ENCODE measurements around the gene HSPA1B. TPM values are rescaled to one million over a fixed set of nuclear protein-coding genes. Genes with fewer than 3 reads are reported as not detected.
"Not testable (repeated sequence)": the region's sequence is repeated elsewhere in the genome, so short reads cannot be mapped to it uniquely, and the experiment has no call there.

The HSPA1B gene
- total and polyA plus RNA-seq, 2 donors = 46.8 to 110 TPM

DNA sequence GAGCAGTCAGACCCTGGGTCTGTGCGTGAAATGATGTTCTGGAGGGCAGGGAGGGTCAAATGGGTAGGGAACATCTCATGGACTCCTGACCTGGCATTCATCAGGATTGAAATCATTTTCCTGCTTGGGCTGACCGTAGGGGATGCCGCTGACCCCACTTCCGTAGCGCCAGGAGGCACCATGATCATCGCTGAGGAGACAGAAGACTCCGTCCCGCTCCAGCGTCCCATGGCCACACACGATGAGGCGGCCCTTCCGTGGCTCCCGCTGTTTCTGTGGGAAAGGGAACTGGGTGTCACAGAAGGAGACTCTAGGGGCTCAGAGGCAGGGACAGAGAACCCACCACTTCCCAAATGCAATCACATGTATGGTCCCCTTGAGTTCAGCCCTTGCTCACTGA lies 32.8 kb downstream of the HSPA1B start:
- Histone ChIP-seq H3K9me3 (ENCODE audit: control insufficient read depth in 2 of 2, insufficient read depth in 1 of 2, low read length in 1 of 2) (no peaks in the 10 kb centered on the region), H3K36me3 (ENCODE audit: control insufficient read depth in 2 of 2, insufficient read depth in 2 of 2, low read length in 1 of 2) (peaks cover 25 to 27% of the 10 kb centered on the region in 2 donors), H3K27me3 (ENCODE audit: control insufficient read depth in 2 of 2, insufficient read depth in 1 of 2, low read length in 1 of 2) (no peaks in the 10 kb centered on the region), H3K27ac (ENCODE audit: low read depth in 1 of 2, low read length in 1 of 2) (no peak overlapping the region), H3K4me1 (ENCODE audit: control insufficient read depth in 2 of 2, insufficient read depth in 2 of 2, low read length in 2 of 2) (peaks cover 12 to 32% of the 10 kb centered on the region in 2 donors), H3K4me3 (ENCODE audit: low read length in 2 of 2) (no peak overlapping the region)
- 98% methylated on average over 13 of the region's 13 CpGs for WGBS
- DNase-seq (ENCODE audit: low read depth in 6 of 9, low spot score in 9 of 9) = no peak

DNA sequence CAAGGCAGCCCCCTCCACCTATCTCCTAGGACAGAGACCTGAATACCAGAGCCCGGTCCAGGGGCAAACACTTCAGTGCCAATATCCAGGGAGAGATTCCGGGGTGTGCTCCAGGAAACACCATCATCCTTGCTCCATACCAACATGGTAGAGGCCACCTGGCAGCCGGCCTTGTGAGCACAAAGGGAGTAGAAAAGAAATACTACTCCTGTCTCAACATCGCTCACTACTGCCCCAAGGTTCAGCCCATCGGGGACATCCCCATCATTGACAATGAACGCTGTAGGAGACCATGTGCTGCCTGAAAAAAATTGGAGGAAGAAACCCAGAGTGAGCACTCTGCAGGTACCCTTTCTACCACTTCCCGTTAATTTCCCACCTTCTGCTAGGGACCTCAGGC lies 33.6 kb downstream of the HSPA1B start:
- no peak overlapping the region for H3K4me3 ChIP-seq (ENCODE audit: low read length in 2 of 2)
- WGBS = 94% methylated on average over 7 of the region's 7 CpGs
- H3K4me1 ChIP-seq (ENCODE audit: control insufficient read depth in 2 of 2, insufficient read depth in 2 of 2, low read length in 2 of 2) = peaks cover 12 to 33% of the 10 kb centered on the region in 2 donors
- peaks cover 0 to 3% of the 10 kb centered on the region in 2 donors for H3K9me3 ChIP-seq (ENCODE audit: control insufficient read depth in 2 of 2, insufficient read depth in 1 of 2, low read length in 1 of 2)
- no peaks in the 10 kb centered on the region for H3K27me3 ChIP-seq (ENCODE audit: control insufficient read depth in 2 of 2, insufficient read depth in 1 of 2, low read length in 1 of 2)
- peaks cover 25 to 27% of the 10 kb centered on the region in 2 donors for H3K36me3 ChIP-seq (ENCODE audit: control insufficient read depth in 2 of 2, insufficient read depth in 2 of 2, low read length in 1 of 2)
- no peak overlapping the region for H3K27ac ChIP-seq (ENCODE audit: low read depth in 1 of 2, low read length in 1 of 2)
- no peak for DNase-seq (ENCODE audit: low read depth in 6 of 9, low spot score in 9 of 9)

DNA sequence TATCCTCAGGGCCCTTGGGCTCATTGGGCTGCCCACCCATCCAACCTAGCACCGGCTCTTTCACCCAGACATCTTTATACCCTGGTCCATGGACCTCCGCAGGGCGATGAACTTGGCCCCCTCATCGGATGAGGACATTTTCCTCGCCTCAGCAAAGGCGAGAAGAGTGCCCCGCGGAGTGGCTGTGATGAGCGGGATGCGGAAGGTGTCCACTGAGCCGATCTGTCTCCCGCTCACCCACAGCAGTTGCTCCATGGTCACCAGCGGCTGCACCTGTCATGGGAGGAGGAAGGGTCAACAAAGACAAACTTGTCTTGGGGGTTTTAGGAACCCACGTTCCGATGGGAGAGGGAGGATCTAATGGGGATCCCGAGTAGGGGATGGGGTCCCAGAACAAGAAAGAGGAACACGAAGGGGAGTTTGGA lies 34.4 kb downstream of the HSPA1B start:
- H3K27me3 ChIP-seq (ENCODE audit: control insufficient read depth in 2 of 2, insufficient read depth in 1 of 2, low read length in 1 of 2) = no peaks in the 10 kb centered on the region
- H3K27ac ChIP-seq (ENCODE audit: low read depth in 1 of 2, low read length in 1 of 2) = no peak overlapping the region
- H3K4me3 ChIP-seq (ENCODE audit: low read length in 2 of 2) = peak overlapping the region; percentile 64 to 72
- peaks cover 25 to 27% of the 10 kb centered on the region in 2 donors for H3K36me3 ChIP-seq (ENCODE audit: control insufficient read depth in 2 of 2, insufficient read depth in 2 of 2, low read length in 1 of 2)
- H3K9me3 ChIP-seq (ENCODE audit: control insufficient read depth in 2 of 2, insufficient read depth in 1 of 2, low read length in 1 of 2) = peaks cover 0 to 3% of the 10 kb centered on the region in 2 donors
- 58% methylated on average over 17 of the region's 17 CpGs for WGBS
- peaks cover 12 to 33% of the 10 kb centered on the region in 2 donors for H3K4me1 ChIP-seq (ENCODE audit: control insufficient read depth in 2 of 2, insufficient read depth in 2 of 2, low read length in 2 of 2)
- DNase-seq (ENCODE audit: low read depth in 6 of 9, low spot score in 9 of 9) = no peak

DNA sequence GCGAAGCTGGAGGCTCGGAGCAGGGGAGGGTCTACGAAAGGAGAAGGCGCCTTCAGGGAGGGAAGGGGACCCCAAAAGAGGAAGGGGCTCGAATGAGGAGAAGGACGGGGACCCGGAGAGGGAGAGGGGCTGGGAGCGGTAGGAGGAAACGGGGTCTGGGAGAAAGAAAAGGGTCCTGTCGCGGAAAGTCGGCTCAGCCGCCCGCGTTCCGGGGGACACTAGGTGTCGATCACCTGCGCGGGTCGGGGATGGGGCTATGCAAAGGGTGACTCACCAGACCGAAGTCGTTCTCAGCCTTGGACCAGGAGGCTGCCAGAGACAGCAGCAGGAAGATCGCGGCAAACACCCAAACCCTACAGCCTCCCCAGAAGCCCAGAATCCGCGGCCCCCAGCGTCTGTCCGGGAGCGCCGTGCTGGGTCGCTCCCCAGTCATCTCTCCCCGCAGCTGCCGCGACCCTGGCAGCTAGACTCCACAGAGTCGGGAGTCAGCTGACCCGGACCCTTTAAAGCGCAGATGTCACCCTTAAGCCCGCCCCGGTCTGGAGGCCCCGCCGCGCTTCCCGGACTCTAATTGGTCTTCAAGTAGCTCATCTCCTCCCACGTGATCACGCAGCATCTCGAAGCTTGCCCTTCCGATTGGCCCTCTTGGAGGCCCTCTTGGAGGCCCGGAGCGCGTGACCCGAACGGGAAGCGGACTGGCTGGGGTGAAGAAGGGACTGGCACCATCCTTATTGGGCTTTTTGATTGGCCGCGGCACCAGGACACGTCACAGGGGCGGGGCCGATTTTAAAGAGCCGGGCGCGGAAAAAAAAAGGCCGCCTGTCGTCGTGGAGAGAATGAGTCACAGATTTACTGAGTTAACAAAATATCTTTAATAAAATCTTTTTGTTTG lies 35.1 kb downstream of the HSPA1B start, which contains the start of gene NEU1:
Gene NEU1, minus strand, starts transcription at position 478 of the 892 bp plus-strand sequence. Its CDS starts 45 bp downstream, at position 433.
- WGBS = under 1% methylated on average over 64 of the region's 64 CpGs
- DNase-seq (ENCODE audit: low read depth in 6 of 9, low spot score in 9 of 9) = peak; percentile 91 to 100 (median 99)
- H3K27ac ChIP-seq (ENCODE audit: low read depth in 1 of 2, low read length in 1 of 2) = peak within 1 kb of the TSS; percentile 76 to 82
- H3K4me3 ChIP-seq (ENCODE audit: low read length in 2 of 2) = peak within 1 kb of the TSS; percentile 64 to 72
- H3K36me3 ChIP-seq (ENCODE audit: control insufficient read depth in 2 of 2, insufficient read depth in 2 of 2, low read length in 1 of 2) = peaks cover 19 to 22% of the 10 kb centered on the region in 2 donors
- H3K27me3 ChIP-seq (ENCODE audit: control insufficient read depth in 2 of 2, insufficient read depth in 1 of 2, low read length in 1 of 2) = no peaks in the 10 kb centered on the region
- H3K4me1 ChIP-seq (ENCODE audit: control insufficient read depth in 2 of 2, insufficient read depth in 2 of 2, low read length in 2 of 2) = peaks cover 12 to 33% of the 10 kb centered on the region in 2 donors
- peaks cover 0 to 3% of the 10 kb centered on the region in 2 donors for H3K9me3 ChIP-seq (ENCODE audit: control insufficient read depth in 2 of 2, insufficient read depth in 1 of 2, low read length in 1 of 2)

DNA sequence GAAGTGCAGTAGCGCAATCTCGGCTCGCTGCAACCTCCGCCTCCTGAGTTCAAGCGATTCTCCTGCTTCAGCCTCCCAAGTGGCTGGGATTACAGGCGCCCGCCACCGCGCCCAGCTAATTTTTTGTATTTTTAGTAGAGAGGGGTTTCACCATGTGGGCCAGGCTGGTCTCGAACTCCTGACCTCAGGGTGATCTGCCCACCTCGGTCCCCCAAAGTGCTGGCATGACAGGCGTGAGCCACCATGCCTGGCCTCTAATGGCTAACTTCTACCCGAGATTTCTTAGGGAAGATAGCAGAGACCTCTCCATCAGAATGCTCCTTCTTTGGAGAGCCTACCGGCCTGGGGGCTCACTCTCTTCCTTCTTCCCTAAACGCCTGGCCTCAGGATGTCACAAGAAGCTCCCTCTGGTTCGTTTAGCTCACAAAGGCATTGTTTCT lies 36.6 kb downstream of the HSPA1B start:
- Histone ChIP-seq H3K27ac (ENCODE audit: low read depth in 1 of 2, low read length in 1 of 2) (peak overlapping the region in 1 of 2 donors; percentile 82), H3K4me1 (ENCODE audit: control insufficient read depth in 2 of 2, insufficient read depth in 2 of 2, low read length in 2 of 2) (peaks cover 12 to 36% of the 10 kb centered on the region in 2 donors), H3K36me3 (ENCODE audit: control insufficient read depth in 2 of 2, insufficient read depth in 2 of 2, low read length in 1 of 2) (peaks cover 13 to 20% of the 10 kb centered on the region in 2 donors), H3K4me3 (ENCODE audit: low read length in 2 of 2) (peak overlapping the region; percentile 55 to 68)
- WGBS = 19% methylated on average over 16 of the region's 16 CpGs
- not testable (repeated sequence) for H3K27me3 ChIP-seq (ENCODE audit: control insufficient read depth in 2 of 2, insufficient read depth in 1 of 2, low read length in 1 of 2); H3K9me3 ChIP-seq (ENCODE audit: control insufficient read depth in 2 of 2, insufficient read depth in 1 of 2, low read length in 1 of 2); DNase-seq (ENCODE audit: low read depth in 6 of 9, low spot score in 9 of 9)

DNA sequence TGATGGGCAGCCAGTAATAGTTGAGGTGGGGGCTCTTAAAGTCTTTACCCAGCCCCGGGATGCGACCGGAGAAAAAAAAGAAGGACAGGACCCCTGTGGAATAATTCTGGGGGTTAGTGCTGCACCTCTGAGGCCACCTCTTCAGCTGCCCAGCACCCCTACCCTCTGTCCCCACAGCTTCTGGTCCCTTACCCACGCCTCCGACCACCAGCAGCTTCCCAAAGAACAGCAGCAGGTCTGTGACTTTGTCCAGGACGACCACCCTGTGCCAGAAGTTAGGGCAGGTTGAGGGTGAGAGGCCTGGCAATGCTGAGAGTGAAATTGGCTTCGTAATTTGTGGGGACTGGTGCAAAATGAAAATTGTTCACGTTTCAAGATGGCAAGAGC lies 37.3 kb downstream of the HSPA1B start:
- H3K27ac ChIP-seq (ENCODE audit: low read depth in 1 of 2, low read length in 1 of 2) = no peak overlapping the region
- H3K9me3 ChIP-seq (ENCODE audit: control insufficient read depth in 2 of 2, insufficient read depth in 1 of 2, low read length in 1 of 2) = peaks cover 0 to 3% of the 10 kb centered on the region in 2 donors
- no peak for DNase-seq (ENCODE audit: low read depth in 6 of 9, low spot score in 9 of 9)
- H3K36me3 ChIP-seq (ENCODE audit: control insufficient read depth in 2 of 2, insufficient read depth in 2 of 2, low read length in 1 of 2) = peaks cover 6 to 13% of the 10 kb centered on the region in 2 donors
- 98% methylated on average over 8 of the region's 8 CpGs for WGBS
- no peaks in the 10 kb centered on the region for H3K27me3 ChIP-seq (ENCODE audit: control insufficient read depth in 2 of 2, insufficient read depth in 1 of 2, low read length in 1 of 2)
- peaks cover 12 to 36% of the 10 kb centered on the region in 2 donors for H3K4me1 ChIP-seq (ENCODE audit: control insufficient read depth in 2 of 2, insufficient read depth in 2 of 2, low read length in 2 of 2)
- no peak overlapping the region for H3K4me3 ChIP-seq (ENCODE audit: low read length in 2 of 2)

DNA sequence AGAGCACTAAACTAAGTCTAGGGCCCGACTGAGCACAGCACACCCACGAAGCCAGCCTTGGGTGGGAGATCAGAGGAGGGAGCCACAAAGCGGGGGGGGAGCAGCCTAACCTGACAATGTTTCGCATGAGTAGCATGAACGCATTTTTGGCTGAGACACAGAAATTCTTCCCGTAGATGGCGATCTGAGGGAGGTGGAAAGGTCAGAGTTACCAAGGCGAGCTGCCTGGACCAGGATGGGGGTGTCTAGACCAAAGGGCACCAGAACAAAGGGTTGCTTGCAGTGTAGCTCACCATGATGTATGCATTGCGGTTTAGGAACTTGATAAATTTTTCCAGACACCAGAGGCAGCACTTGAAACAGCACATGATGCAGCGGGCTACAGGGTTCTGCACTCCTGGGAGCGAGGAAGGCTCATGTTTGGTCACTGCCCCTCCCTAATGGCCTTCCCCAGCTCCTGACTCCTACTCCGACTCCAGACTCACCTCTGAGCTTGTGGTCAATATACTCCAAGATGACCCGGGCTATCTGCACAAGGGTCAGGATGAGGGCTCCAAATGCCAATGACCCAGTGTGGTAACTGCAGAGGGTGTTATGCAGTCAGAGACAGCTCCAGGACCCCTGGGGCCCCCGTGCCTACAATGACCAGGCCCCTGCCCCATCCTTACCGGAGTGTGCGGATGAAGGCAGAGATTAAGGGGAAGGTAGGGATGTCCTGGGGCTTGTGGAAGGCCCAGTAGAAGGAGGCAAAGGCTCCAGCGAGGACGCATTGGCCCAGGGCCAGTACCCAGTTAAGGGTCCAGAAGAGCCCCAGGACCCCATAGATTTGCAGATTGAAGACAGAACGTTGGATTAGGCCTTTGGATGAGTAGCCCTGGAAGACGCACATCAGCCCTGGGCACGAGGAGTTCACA lies 37.9 kb downstream of the HSPA1B start:
- peaks cover 0 to 3% of the 10 kb centered on the region in 2 donors for H3K9me3 ChIP-seq (ENCODE audit: control insufficient read depth in 2 of 2, insufficient read depth in 1 of 2, low read length in 1 of 2)
- no peak overlapping the region for H3K27ac ChIP-seq (ENCODE audit: low read depth in 1 of 2, low read length in 1 of 2)
- H3K4me1 ChIP-seq (ENCODE audit: control insufficient read depth in 2 of 2, insufficient read depth in 2 of 2, low read length in 2 of 2) = peaks cover 12 to 36% of the 10 kb centered on the region in 2 donors
- 94% methylated on average over 21 of the region's 21 CpGs for WGBS
- no peaks in the 10 kb centered on the region for H3K27me3 ChIP-seq (ENCODE audit: control insufficient read depth in 2 of 2, insufficient read depth in 1 of 2, low read length in 1 of 2)
- peaks cover 0 to 8% of the 10 kb centered on the region in 2 donors for H3K36me3 ChIP-seq (ENCODE audit: control insufficient read depth in 2 of 2, insufficient read depth in 2 of 2, low read length in 1 of 2)
- DNase-seq (ENCODE audit: low read depth in 6 of 9, low spot score in 9 of 9) = no peak
- H3K4me3 ChIP-seq (ENCODE audit: low read length in 2 of 2) = no peak overlapping the region

DNA sequence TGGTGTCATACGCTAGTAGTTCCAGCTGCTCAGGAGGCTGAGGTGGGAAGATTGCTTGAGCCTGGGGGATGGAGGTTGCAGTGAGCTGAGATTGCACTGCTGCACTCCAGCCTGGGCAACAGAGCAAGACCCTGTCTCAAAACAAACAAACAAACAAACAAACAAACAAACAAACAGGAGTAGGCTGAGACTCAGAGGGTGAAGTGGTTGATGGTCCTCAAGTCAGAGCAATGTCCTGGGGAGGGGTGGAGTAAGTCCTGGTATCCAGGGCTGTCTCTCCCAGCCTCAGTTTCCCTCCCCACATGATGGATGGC lies 41.1 kb downstream of the HSPA1B start:
- H3K4me3 ChIP-seq (ENCODE audit: low read length in 2 of 2); H3K27me3 ChIP-seq (ENCODE audit: control insufficient read depth in 2 of 2, insufficient read depth in 1 of 2, low read length in 1 of 2); DNase-seq (ENCODE audit: low read depth in 6 of 9, low spot score in 9 of 9); H3K9me3 ChIP-seq (ENCODE audit: control insufficient read depth in 2 of 2, insufficient read depth in 1 of 2, low read length in 1 of 2); H3K36me3 ChIP-seq (ENCODE audit: control insufficient read depth in 2 of 2, insufficient read depth in 2 of 2, low read length in 1 of 2): not testable (repeated sequence)
- H3K4me1 ChIP-seq (ENCODE audit: control insufficient read depth in 2 of 2, insufficient read depth in 2 of 2, low read length in 2 of 2) = peaks cover 5 to 20% of the 10 kb centered on the region in 2 donors
- peak overlapping the region in 1 of 2 donors; percentile 44 for H3K27ac ChIP-seq (ENCODE audit: low read depth in 1 of 2, low read length in 1 of 2)
- 98% methylated on average over 1 of the region's 1 CpG for WGBS
